ENCODE measurements around the gene EMC9. TPM values are rescaled to one million over a fixed set of nuclear protein-coding genes. Genes with fewer than 3 reads are reported as not detected.

EMC9 gene
- total and polyA plus RNA-seq, 7 donors = 17.2 to 67.5 (median 35.1) TPM

DNA sequence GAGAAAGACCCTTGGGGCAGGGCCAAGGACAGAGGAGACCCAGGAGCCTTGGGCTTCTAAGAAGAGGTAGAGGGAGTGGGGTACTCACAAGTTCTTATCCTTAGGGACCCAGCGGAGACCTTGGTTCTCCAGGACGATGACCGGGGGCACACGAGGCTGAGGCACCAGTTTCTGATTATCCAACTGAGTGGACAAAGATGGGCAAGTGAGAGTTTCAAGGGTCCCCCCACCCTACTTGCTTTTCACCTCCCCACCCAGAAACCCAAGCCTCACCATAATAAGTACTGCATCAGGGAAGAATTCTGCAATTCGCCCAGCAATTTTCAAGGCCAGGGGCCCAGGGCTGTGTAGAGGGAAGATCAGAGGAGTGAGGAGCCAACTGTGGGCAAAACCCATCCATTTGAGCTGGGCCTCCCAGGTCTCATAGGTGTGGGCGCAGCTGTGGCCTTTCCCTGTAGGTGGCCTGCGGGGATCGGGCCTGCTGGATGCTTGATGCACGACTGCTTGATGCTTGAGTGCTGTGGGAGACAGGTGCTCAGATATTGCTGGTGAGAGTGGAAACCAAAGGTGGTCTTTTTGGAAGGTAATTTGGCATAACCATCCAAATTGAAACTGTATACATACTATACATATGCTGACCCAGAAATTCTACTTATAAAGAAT, 2.0 kb downstream of the EMC9 start:
- H3K27ac ChIP-seq = peak overlapping the region; percentile 88
- peaks cover 62% of the 10 kb centered on the region for H3K4me1 ChIP-seq
- intact Hi-C loops (cut with DNase I) = no loop called here
- TF ChIP-seq, protein P1, sequence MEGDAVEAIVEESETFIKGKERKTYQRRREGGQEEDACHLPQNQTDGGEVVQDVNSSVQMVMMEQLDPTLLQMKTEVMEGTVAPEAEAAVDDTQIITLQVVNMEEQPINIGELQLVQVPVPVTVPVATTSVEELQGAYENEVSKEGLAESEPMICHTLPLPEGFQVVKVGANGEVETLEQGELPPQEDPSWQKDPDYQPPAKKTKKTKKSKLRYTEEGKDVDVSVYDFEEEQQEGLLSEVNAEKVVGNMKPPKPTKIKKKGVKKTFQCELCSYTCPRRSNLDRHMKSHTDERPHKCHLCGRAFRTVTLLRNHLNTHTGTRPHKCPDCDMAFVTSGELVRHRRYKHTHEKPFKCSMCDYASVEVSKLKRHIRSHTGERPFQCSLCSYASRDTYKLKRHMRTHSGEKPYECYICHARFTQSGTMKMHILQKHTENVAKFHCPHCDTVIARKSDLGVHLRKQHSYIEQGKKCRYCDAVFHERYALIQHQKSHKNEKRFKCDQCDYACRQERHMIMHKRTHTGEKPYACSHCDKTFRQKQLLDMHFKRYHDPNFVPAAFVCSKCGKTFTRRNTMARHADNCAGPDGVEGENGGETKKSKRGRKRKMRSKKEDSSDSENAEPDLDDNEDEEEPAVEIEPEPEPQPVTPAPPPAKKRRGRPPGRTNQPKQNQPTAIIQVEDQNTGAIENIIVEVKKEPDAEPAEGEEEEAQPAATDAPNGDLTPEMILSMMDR (IDR thresholded peaks at IDR 0.05) = no peak
- WGBS, 3 donors = 77 to 84% (median 82%) methylated on average over 9 of the region's 9 CpGs
- peaks cover 0 to 35% of the 10 kb centered on the region in 2 donors for H3K36me3 ChIP-seq (ENCODE audit: insufficient read depth in 1 of 2, low read depth in 1 of 2)
- peak overlapping the region; percentile 78 for H3K4me3 ChIP-seq
- DNase-seq = no peak
- H3K9me3 ChIP-seq = no peaks in the 10 kb centered on the region
- H3K27me3 ChIP-seq (ENCODE audit: insufficient read depth in 3 of 3, low read length in 2 of 3) = no peaks in the 10 kb centered on the region
- ATAC-seq = no peak

DNA sequence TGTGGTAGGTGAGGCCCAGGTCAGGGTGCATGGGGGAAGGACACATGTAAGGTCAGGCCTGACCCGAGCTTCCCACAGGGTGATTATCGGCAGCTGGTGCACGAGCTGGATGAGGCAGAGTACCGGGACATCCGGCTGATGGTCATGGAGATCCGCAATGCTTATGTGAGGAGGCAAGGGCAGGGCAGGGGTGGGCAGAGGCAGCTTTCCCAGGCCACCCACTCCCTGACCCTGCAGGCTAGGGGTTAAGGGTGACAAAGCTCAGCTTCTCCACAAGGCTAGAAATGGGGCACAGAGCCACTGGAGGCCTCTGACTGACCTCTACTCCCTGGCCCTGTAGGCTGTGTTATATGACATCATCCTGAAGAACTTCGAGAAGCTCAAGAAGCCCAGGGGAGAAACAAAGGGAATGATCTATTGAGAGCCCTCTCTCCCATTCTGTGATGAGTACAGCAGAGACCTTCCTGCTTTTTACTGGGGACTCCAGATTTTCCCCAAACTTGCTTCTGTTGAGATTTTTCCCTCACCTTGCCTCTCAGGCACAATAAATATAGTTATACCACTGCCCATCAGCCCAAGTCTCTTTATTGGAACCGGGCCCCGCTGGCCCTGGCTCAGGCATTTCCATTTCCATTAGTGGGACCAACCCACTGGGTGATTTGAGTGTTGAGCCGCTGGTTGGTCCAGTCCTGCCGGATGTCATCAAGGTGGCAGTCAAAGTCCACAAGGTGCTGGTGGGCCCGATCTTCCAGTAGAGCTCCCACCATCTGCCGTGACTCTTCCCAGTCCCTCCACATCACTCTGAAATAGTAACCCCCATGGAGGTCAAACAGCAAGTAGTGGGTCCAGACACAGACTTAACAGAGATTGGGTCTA, 2.8 kb downstream of the EMC9 start:
- WGBS, 3 donors = 57 to 69% (median 58%) methylated on average over 12 to 13 of the region's 13 CpGs
- DNase-seq (no peak), ATAC-seq (no peak)
- intact Hi-C loops (cut with DNase I) = no loop called here
- no peaks in the 10 kb centered on the region for H3K27me3 ChIP-seq (ENCODE audit: insufficient read depth in 3 of 3, low read length in 2 of 3)
- peak overlapping the region; percentile 78 for H3K4me3 ChIP-seq
- peaks cover 57% of the 10 kb centered on the region for H3K4me1 ChIP-seq
- TF ChIP-seq, protein P1 (IDR thresholded peaks at IDR 0.05) = no peak
- peaks cover 0 to 29% of the 10 kb centered on the region in 2 donors for H3K36me3 ChIP-seq (ENCODE audit: insufficient read depth in 1 of 2, low read depth in 1 of 2)
- H3K27ac ChIP-seq = peak overlapping the region; percentile 23
- no peaks in the 10 kb centered on the region for H3K9me3 ChIP-seq

DNA sequence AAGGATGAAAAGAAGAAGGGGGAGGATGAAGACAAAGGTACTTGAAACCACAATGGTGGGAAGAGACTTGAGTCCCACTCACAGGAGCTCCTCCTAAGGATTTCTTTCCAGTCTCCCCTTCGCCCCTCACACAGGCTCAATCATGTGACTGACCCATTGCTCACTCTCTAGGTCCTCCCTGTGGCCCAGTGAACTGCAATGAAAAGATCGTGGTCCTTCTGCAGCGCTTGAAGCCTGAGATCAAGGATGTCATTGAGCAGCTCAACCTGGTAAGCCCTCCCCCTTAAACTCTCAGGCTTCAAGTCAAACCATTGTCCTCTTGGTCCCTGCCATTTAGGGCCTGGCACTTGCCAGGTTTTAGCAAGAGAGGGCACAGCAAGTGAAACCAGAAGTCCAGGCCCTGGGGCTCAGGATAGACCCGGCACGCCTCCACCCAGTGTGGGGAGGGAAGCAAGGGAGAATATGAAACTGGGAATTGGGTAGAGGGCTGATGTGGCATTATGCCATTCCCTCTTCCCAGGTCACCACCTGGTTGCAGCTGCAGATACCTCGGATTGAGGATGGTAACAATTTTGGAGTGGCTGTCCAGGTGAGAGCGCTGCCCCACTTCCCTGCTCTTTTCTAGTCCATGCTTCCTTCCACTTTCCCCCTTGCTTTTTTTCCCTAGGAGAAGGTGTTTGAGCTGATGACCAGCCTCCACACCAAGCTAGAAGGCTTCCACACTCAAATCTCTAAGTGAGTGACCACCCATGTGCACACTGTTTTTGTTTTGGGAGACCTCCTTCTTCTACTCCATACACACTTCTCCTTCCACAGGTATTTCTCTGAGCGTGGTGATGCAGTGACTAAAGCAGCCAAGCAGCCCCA, 3.6 kb downstream of the EMC9 start:
- no peaks in the 10 kb centered on the region for H3K27me3 ChIP-seq (ENCODE audit: insufficient read depth in 3 of 3, low read length in 2 of 3)
- H3K27ac ChIP-seq = peak overlapping the region; percentile 38
- DNase-seq (no peak), ATAC-seq (no peak)
- intact Hi-C loops (cut with DNase I) = no loop called here
- peaks cover 57% of the 10 kb centered on the region for H3K4me1 ChIP-seq
- peaks cover 0 to 25% of the 10 kb centered on the region in 2 donors for H3K36me3 ChIP-seq (ENCODE audit: insufficient read depth in 1 of 2, low read depth in 1 of 2)
- no peaks in the 10 kb centered on the region for H3K9me3 ChIP-seq
- WGBS, 3 donors = 74 to 92% (median 86%) methylated on average over 8 of the region's 8 CpGs
- TF ChIP-seq, protein P1 (IDR thresholded peaks at IDR 0.05) = no peak
- peak overlapping the region; percentile 100 for H3K4me3 ChIP-seq

DNA sequence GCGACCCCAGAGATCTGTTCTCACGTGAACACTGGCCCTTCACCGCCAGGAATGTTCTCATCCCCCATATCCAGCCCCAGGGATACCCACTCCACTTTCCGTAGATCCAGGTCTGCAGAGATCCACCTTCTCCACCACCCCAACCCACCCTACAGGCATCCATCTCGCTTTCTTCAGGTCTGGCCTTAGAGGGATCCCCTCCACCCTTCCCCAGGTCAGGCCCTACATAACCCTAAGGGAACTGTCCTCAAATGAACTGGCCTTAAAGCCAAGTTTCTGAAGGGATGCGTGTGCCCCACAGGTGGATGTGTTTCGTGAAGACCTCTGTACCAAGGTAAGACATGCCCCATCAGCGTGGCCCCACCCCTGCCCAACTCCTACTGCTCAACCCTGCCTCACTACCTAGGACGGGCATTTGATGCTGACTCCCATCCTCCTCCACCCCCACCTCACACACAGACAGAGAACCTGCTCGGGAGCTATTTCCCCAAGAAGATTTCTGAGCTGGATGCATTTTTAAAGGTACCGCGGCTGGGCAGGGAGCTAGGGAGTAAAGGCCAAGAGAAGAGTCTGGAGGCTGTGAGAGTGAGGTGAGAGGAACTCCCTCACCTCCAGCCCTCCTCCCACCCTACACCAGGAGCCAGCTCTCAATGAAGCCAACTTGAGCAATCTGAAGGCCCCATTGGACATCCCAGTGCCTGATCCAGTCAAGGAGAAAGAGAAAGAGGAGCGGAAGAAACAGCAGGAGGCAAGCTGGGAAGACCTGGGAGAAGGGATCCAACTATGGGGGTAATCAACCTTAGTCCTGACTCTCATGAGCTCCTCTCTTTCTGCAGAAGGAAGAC, 4.5 kb downstream of the EMC9 start:
- 30 to 38% (median 33%) methylated on average over 13 of the region's 13 CpGs for WGBS, 3 donors
- Histone ChIP-seq H3K9me3 (no peaks in the 10 kb centered on the region), H3K27me3 (ENCODE audit: insufficient read depth in 3 of 3, low read length in 2 of 3) (no peaks in the 10 kb centered on the region), H3K4me3 (peak overlapping the region; percentile 100), H3K27ac (peak overlapping the region; percentile 96), H3K36me3 (ENCODE audit: insufficient read depth in 1 of 2, low read depth in 1 of 2) (peaks cover 0 to 25% of the 10 kb centered on the region in 2 donors), H3K4me1 (peaks cover 53% of the 10 kb centered on the region)
- DNase-seq (no peak), ATAC-seq (no peak)
- intact Hi-C loops (cut with DNase I) = no loop called here
- TF ChIP-seq, protein P1 (IDR thresholded peaks at IDR 0.05) = no peak

Measured in psoas muscle (tissue), 8 donors.